ENCODE measurements around the gene QSOX2.

GRCh38 chr9:136220017-136220729, 25.4 kb downstream of the QSOX2 start:
- TF ChIP-seq CTCF (IDR thresholded peaks at IDR 0.05) (no peak), POLR2A (IDR thresholded peaks at IDR 0.05) (no peak)

All from right lobe of liver (tissue), 4 donors.